HG03460 (cell line): ENCODE data around the gene TFF1.

Experiments used
- ATAC-seq: cut with Tn5 transposase; IDR thresholded peaks from one replicate; pipeline ENCODE4 v1.9.1; 2021; ENCODE audit not compliant: unreplicated experiment

The TFF1 gene

GRCh38 chr21:42344631-42345030, 21.7 kb downstream of the TFF1 start:
- no peak for ATAC-seq

- no peak for ATAC-seq
Observed at GRCh38 chr21:42343963-42344510, 22.3 kb downstream of the TFF1 start.

- ATAC-seq: no peak
Observed at GRCh38 chr21:42343556-42343955, 22.8 kb downstream of the TFF1 start.

GRCh38 chr21:42343101-42343500, 23.2 kb downstream of the TFF1 start:
- no peak for ATAC-seq

GRCh38 chr21:42341776-42342542, 24.4 kb downstream of the TFF1 start:
- ATAC-seq: no peak

GRCh38 chr21:42340187-42341050, 25.9 kb downstream of the TFF1 start:
- ATAC-seq: no peak

- ATAC-seq: no peak
Observed at GRCh38 chr21:42338729-42339715, 27.3 kb downstream of the TFF1 start.

GRCh38 chr21:42337830-42338728, 28.3 kb downstream of the TFF1 start:
- no peak for ATAC-seq

GRCh38 chr21:42337276-42337675, 29.1 kb downstream of the TFF1 start:
- ATAC-seq: no peak

- no peak for ATAC-seq
Observed at GRCh38 chr21:42336054-42336453, 30.3 kb downstream of the TFF1 start.

GRCh38 chr21:42332557-42333317, 33.6 kb downstream of the TFF1 start:
- ATAC-seq: no peak

GRCh38 chr21:42331660-42332059, 34.7 kb downstream of the TFF1 start:
- ATAC-seq: no peak

GRCh38 chr21:42330380-42331371, 35.7 kb downstream of the TFF1 start:
- ATAC-seq: no peak

GRCh38 chr21:42324896-42325295, 41.4 kb downstream of the TFF1 start:
- no peak for ATAC-seq

- no peak for ATAC-seq
Observed at GRCh38 chr21:42321845-42322244, 44.5 kb downstream of the TFF1 start.

- no peak for ATAC-seq
Observed at GRCh38 chr21:42321231-42321630, 45.1 kb downstream of the TFF1 start.

GRCh38 chr21:42320791-42321190, 45.5 kb downstream of the TFF1 start:
- no peak for ATAC-seq
